ENCODE measurements around the gene EXO1.
"Not testable (repeated sequence)": the region's sequence is repeated elsewhere in the genome, so short reads cannot be mapped to it uniquely, and the experiment has no call there.

The EXO1 gene

DNA sequence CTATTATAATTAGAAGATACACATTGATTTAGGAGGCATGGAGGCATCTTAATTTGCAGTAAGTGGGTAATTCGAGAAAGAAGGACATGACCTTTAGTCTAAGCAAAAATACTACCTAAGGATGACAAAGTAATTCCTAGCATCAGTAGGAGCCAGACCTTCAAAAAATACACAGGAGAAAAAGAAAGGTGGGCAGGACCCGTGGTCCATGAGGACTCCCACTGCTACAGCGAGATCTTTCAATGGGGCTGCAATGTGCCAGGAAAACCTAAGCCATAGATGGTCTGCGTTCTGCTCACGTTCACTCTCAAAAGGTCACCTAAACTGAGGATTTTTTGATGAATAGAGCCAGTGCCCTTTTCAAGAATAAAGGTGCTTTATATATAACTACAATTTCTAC lies 10.6 kb upstream of the EXO1 start:
- no peak for DNase-seq

- no peak for DNase-seq
Observed at GRCh38 chr1:241837901-241838300, 10.1 kb upstream of the EXO1 start.

DNA sequence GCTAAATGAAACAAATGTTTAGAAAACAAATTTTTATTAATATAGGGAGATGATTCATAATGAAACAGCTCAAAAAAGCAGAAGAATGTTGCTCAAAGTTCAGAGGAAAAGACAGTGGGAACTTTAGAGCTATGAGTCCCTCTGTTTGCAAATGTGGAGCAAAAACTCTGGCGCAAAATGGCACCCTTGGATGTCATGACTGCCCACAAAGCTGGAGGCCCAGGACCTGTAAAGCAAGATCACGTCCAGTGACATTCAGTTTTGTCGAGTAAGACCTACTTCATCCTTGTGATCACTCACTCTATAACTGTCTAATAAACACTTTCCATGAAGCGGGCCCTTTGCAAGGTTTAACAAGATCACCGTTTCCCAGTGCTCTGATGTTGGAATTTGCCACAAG lies 9.1 kb upstream of the EXO1 start:
- DNase-seq, result no peak

- no peak for DNase-seq
Observed at GRCh38 chr1:241839369-241839979, 8.5 kb upstream of the EXO1 start.

DNA sequence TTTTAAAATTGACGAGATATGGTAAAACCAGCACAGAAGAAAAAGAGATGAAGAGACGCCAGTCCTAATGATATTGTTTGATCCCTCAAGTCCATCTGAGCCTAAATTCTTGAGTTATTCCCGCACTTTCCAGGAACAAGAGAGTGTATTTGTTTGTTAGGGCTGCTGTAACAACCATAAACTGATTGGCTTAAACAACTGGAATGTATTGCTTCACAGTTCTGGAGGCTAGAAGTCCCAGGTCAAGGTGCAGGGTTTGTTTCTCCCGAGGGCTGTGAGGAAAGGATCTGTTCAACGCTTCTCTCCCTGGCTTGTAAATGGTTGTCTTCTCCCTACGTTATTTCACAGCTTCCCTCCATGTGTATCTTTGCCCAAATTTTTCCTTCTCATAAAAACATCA lies 7.8 kb upstream of the EXO1 start:
- no peak for DNase-seq

DNA sequence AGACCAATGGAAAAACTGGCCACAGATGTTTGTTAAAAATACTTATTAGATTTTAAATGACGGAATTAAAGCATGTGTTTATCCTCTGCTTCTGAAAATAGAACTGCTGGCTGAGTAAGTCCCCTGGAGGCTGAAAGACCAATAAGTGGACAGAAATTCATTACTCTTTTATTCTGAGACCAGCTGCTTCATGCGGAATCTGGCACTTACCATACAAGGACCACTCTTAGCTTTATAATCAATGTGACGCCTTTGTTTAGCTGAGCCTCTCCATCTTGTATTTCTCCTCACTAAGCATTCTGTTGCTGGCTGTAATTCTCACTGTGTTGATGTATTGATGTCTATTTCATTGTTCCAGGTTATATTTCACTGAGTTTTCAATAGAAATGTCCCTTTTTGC lies 6.3 kb upstream of the EXO1 start:
- DNase-seq, result no peak

GRCh38 chr1:241842565-241842964 lies 5.4 kb upstream of the EXO1 start:
- DNase-seq, result no peak

GRCh38 chr1:241844593-241844992 lies 3.4 kb upstream of the EXO1 start:
- no peak for DNase-seq

DNA sequence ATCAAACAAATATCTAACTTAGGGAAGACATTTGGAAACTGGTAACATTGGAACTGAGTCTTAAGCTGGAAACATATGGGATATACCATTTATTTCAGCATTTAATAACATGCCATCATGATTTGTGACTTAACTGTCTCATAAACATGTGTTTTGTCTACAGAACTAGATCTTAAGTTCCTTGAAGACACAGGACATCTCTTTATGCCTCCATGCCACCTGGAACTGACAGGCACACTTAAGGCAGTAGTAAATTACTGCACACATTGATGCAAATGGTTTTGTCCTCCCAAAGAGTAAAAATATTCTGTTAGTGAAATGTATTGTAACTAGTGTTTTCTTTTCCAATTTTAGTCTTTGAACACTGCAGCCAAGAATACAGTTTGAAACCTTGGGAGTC lies 1.6 kb upstream of the EXO1 start:
- no peak for DNase-seq

- no peak for DNase-seq
Observed at GRCh38 chr1:241846862-241847539, 1.0 kb upstream of the EXO1 start.

DNA sequence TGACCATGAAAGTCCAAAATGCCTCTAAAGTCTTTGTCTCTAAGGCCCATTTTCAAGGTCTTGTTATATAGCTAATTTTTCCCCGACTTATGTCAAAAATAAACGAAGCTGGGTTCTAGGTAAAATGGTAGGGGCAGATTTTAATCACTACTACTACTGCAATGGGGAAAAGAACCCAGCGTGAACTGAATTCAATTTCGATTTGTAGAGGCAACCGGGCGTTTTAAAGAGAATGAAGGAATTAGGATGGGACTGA lies 536 bp upstream of the EXO1 start:
- DNase-seq, result no peak

DNA sequence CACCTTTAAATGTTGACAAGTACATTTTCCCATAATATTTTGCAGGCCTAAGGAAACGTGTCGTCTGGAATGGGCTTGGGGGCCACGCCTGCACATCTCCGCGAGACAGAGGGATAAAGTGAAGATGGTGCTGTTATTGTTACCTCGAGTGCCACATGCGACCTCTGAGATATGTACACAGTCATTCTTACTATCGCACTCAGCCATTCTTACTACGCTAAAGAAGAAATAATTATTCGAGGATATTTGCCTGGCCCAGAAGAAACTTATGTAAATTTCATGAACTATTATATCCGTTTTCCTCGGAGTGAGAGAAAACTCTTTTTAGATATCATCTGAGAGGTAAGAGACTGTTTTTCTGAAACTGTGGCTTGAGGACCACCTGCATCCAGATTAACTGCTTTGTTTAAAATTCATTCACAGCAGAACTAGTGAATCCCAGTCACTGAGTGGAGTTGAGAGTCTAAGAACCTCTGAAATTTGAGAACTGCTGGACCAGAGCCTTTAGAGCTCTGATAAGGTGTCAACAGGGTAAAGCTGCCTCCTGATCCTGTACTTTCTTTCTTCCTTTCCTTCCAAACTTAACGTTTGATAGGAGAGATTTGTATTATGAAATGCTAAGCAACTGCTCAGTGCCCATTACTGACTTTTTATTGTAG lies 811 bp downstream of the EXO1 start:
- no peak for DNase-seq

GRCh38 chr1:241849345-241849695 lies 1.3 kb downstream of the EXO1 start:
- no peak for DNase-seq

DNA sequence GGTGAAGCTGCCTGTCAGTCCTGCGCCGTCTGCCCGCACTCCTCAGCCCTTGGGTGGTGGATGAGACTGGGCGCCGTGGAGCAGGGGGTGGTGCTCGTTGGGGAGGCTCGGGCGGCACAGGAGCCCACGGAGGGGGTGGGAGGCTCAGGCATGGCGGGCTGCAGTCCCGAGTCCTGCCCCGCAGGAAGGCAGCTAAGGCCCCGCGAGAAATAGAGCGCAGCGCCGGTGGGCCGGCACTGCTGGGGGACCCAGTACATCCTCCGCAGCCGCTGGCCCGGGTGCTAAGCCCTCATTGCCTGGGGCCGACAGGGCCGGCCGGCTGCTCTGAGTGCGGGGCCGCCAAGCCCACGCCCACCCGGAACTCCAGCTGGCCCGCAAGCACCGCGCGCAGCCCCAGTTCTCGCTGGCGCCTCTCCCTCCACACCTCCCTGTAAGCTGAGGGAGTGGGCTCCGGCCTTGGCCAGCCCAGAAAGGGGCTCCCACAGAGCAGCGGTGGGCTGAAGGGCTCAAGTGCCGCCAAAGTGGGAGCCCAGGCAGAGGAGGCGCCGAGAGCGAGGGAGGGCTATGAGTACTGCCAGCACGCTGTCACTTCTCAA lies 7.6 kb downstream of the EXO1 start:
- DNase-seq, result not testable (repeated sequence)

DNA sequence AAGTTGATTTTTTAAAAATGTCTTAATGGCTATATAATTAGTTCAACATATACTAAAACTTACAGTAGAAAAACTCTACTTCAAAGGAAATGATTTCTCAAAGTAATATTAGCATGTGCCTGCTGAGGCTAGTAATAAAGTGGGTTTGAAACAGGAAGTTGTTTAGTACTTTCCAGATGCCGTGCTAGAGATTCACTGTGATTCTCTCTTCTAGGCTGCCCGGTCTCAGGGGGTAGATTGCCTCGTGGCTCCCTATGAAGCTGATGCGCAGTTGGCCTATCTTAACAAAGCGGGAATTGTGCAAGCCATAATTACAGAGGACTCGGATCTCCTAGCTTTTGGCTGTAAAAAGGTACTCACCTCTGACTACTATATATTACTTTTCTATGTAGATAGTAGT lies 9.1 kb downstream of the EXO1 start:
- no peak for DNase-seq

GRCh38 chr1:241860922-241861321 lies 12.9 kb downstream of the EXO1 start:
- no peak for DNase-seq

GRCh38 chr1:241869022-241869421 lies 21.0 kb downstream of the EXO1 start:
- no peak for DNase-seq

DNA sequence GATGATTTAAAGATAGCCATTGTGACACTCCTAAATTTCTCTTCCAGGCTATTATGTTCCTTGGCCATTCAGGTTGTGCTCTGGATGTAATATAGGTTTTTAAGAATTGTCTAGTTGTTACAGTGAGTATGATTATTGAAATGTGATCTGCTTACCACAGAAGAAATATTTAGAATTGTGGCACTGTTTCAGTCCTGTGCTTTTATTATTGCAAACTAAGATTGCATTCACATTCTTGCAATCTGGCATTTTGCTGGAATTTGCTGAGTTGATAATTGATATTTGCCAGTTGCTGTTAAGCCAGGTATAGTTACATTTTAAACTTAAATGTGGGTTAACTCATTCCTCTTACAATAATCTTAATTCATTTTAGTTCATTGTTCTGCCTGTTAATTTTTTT lies 22.3 kb downstream of the EXO1 start:
- DNase-seq, result no peak

DNA sequence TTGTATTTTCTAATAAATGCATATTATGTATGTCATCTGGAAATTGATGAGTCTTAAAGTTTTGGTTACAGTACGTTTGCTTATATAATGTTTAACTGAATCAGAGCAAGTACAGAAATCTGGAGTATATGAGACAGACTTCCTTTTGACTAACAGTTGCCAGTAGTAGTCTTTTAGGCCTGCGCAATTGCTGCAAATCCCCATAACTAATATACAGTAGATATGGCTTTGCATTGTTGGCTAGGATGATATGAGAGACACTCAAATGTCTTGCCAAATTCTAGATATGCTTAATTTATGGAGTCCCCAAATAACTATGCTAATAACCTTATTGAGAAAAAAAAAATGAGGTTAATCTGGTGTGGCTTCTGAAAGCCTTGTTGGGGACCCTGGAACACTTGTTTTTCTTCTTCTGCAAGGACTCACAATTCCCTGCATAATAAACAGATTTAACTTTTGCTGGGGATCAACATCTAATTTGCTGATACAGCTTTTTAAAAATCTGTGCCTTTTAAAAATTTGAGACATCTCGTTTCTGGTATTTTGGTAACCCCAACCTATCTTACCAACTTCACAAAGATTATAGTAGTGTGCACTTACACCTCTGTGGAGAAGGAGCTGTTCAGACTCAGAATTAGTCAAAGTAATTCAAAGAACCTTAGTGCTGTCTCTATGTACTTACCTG lies 22.9 kb downstream of the EXO1 start:
- DNase-seq, result no peak

- no peak for DNase-seq
Observed at GRCh38 chr1:241881440-241881839, 33.4 kb downstream of the EXO1 start.

DNA sequence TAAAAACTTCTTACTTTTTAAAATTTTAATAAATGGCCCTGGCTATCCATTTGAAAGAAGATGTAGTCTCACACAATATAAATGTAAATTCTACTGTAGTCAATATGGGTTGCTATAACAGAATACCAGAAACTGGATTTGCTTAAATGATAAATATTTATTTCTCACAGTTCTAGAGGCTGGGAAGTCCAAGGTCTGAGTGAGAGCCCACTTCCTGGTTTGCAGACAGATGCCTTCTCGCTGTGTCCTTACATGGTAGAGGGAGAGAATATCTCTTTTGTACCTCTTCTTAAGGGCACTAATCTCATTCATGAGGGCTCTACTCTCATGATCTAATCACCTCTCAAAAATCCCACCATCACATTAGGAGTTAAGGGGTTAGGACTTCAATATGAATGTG lies 35.2 kb downstream of the EXO1 start:
- DNase-seq, result no peak

GRCh38 chr1:241888232-241888631 lies 40.2 kb downstream of the EXO1 start:
- DNase-seq, result no peak

DNA sequence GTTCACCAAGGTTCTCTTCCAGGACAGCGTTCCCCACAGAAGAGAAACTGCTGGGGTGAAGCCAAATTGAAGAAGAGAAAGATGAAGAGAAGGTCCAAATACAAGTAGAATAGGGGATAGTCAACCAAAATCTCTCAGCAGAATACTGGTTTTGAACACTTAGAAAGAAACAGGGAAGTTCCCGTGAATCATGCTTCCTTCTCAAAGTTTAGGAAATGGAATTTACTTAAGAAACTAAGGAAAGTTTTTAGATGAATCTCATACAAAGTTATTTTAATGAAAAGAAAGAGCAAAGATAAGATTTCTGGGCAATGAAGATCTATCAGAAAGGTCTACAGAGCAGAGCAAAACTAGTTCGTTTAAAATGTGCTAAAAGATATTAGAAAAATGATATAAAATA lies 43.3 kb downstream of the EXO1 start:
- DNase-seq, result no peak

DNA sequence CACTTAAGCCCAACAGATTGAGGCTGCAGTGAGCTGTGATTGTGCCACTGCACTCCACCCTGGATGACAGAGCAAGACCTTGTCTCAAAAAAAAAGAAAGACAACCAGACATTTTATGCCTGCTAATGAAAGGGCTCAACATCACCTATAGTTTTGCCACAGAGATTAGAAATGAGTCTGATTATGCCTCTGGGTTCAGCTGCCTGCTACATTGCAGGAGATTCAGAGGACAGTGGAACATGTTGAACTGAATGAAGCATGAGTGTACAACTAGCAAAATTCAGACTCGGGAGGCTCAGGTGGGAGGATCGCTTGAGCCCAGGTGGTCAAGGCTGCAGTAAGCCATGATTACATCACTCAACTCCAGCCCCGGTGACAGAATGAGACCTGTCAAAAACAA lies 46.0 kb downstream of the EXO1 start:
- DNase-seq, result no peak

Data from activated naive CD4-positive, alpha-beta T cell treated with Interleukin-2 at 50 U/mL for 16 hours (primary cell).